GM21737 (cell line): ENCODE data around the gene TM4SF4.
A peak's percentile ranks its signal among the peaks of the same experiment; 100 is the strongest.

ENCODE experiments used
- ATAC-seq: cut with Tn5 transposase; IDR thresholded peaks from one replicate; pipeline ENCODE4 v1.9.1; 2021; ENCODE audit warnings: mild to moderate bottlenecking, moderate library complexity; ENCODE audit not compliant: unreplicated experiment

Gene TM4SF4

GRCh38 chr3:149509526-149509925 is 35.0 kb downstream of the TM4SF4 start:
- ATAC-seq: no peak

- no peak for ATAC-seq
Measured at GRCh38 chr3:149510480-149510879, 36.0 kb downstream of the TM4SF4 start.

GRCh38 chr3:149511040-149511626 is 36.6 kb downstream of the TM4SF4 start:
- no peak for ATAC-seq

GRCh38 chr3:149512073-149512782 is 37.7 kb downstream of the TM4SF4 start:
- peak; percentile 73 for ATAC-seq

GRCh38 chr3:149514471-149514870 is 40.0 kb downstream of the TM4SF4 start:
- ATAC-seq: no peak

- no peak for ATAC-seq
Measured at GRCh38 chr3:149515249-149515648, 40.8 kb downstream of the TM4SF4 start.

- ATAC-seq: no peak
Measured at GRCh38 chr3:149516920-149517319, 42.4 kb downstream of the TM4SF4 start.

GRCh38 chr3:149519912-149520311 is 45.4 kb downstream of the TM4SF4 start:
- no peak for ATAC-seq

- ATAC-seq: no peak
Measured at GRCh38 chr3:149523512-149524299, 49.2 kb downstream of the TM4SF4 start.

GRCh38 chr3:149527531-149528339 is 53.2 kb downstream of the TM4SF4 start:
- no peak for ATAC-seq

- ATAC-seq: no peak
Measured at GRCh38 chr3:149528340-149528650, 53.8 kb downstream of the TM4SF4 start.

- ATAC-seq: no peak
Measured at GRCh38 chr3:149529099-149529498, 54.6 kb downstream of the TM4SF4 start.

GRCh38 chr3:149532489-149533180 is 58.1 kb downstream of the TM4SF4 start:
- ATAC-seq: no peak

- no peak for ATAC-seq
Measured at GRCh38 chr3:149534082-149534481, 59.6 kb downstream of the TM4SF4 start.

- ATAC-seq: no peak
Measured at GRCh38 chr3:149534671-149535332, 60.3 kb downstream of the TM4SF4 start.

GRCh38 chr3:149535333-149535685 is 60.8 kb downstream of the TM4SF4 start:
- no peak for ATAC-seq

GRCh38 chr3:149536429-149536828 is 61.9 kb downstream of the TM4SF4 start:
- ATAC-seq: no peak

GRCh38 chr3:149538371-149538770 is 63.9 kb downstream of the TM4SF4 start:
- no peak for ATAC-seq

- ATAC-seq: no peak
Measured at GRCh38 chr3:149541091-149541491, 66.6 kb downstream of the TM4SF4 start.
